GM21423 (cell line): Measurements from ENCODE around the gene DNAJB4.
"Not testable (repeated sequence)": the region's sequence is repeated elsewhere in the genome, so short reads cannot be mapped to it uniquely, and the experiment has no call there.

ENCODE experiments used
- ATAC-seq: cut with Tn5 transposase; IDR thresholded peaks from one replicate; pipeline ENCODE4 v1.9.1; 2021; ENCODE audit warnings: mild to moderate bottlenecking, moderate library complexity; ENCODE audit not compliant: unreplicated experiment

Gene DNAJB4

DNA sequence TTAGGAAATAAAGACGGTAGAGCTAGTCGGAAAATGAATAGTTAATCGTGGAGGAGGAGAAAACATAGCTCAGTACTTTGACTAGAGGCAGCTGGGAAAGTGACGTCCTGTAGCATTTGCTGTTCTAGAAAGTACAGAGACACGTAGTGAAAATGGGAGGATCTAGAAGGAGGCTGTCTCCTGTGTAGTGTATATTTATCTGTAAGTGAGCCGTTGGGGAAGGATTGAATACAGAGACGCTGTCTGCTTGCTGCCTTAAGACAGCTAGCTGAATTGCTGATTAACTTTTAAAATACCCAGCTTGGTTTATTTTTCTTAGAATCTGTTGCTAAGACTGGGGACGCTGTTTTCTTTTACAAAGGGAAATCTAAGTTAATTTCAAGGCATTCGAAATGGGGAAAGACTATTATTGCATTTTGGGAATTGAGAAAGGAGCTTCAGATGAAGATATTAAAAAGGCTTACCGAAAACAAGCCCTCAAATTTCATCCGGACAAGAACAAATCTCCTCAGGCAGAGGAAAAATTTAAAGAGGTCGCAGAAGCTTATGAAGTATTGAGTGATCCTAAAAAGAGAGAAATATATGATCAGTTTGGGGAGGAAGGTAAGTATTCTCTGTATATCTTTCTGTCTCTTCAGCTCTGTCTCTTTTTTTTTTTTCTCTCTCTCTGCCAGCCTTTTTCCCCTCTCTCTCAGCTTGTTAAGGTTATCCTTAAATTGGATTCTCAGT lies at the start of gene DNAJB4:
TSS of gene DNAJB4 (plus strand) at position 221 of the 729 bp plus-strand sequence. CDS start at position 393, 172 bp downstream.
- ATAC-seq = peak; percentile 98

GRCh38 chr1:77955709-77956108 lies 49.0 kb upstream of the DNAJB4 start:
- no peak for ATAC-seq

DNA sequence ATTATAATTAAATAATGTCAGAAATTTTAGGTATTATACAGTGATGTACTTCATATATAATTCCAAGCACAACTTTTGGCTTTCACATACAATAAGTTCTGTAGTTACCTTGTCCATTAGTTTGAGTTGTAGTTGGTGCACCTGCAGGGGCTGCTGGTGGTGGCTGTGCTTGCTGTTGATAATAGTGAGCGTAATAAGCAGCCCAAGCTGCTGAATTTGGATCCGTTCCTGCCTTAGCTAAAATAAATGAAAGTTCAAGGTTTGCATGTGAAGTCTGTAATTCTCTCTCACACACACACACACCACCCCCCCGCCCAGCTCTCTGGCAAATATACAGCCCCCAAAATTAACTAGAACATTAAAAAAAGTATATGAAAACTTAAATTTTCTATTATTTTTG lies 48.3 kb upstream of the DNAJB4 start:
- no peak for ATAC-seq

- ATAC-seq = no peak
These were observed 46.3 kb upstream of the DNAJB4 start for GRCh38 chr1:77958391-77958790.

GRCh38 chr1:77958850-77959249 lies 45.9 kb upstream of the DNAJB4 start:
- no peak for ATAC-seq

DNA sequence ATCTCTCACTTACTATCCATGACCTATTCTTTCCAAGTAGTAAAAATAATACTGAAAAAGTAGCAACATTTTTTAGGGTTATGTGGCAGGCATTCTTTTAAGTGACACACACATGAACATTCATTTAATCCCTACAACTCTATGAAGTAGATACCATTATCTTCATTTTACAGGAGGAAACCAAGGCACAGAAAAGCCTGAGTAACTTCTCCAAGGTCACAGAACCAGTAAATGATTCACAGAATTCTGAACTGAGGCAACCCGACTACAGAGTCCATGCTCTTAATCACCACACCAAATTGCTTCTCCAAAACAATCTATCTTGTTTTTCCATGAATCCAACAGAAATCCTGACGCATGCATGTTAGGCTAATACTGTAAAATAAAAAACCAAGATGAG lies 43.3 kb upstream of the DNAJB4 start:
- no peak for ATAC-seq

- no peak for ATAC-seq
These were observed 38.4 kb upstream of the DNAJB4 start for GRCh38 chr1:77966291-77966690.

DNA sequence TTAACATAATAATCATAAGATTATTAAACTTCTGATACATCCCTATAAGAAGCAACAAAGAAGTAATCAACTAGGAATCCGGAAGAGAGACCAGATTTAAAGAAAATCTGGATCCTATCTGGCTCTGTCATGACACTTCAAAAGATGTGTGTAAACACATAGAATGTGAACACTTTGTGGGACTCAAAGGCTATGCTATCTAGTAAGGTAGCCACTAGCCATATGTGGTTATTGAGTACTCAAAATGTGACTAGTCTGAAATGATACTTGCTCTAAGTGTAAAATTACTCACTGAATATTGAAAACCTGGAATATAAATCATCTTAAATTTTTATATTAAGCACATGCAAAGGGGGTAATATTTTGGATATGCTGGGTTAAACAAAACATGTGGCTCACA lies 34.5 kb upstream of the DNAJB4 start:
- no peak for ATAC-seq

- ATAC-seq = no peak
These were observed 32.7 kb upstream of the DNAJB4 start for GRCh38 chr1:77972080-77972479.

- ATAC-seq = no peak
These were observed 29.4 kb upstream of the DNAJB4 start for GRCh38 chr1:77975386-77975785.

GRCh38 chr1:77975907-77976306 lies 28.8 kb upstream of the DNAJB4 start:
- ATAC-seq = no peak

- ATAC-seq = no peak
These were observed 28.2 kb upstream of the DNAJB4 start for GRCh38 chr1:77976433-77977076.

DNA sequence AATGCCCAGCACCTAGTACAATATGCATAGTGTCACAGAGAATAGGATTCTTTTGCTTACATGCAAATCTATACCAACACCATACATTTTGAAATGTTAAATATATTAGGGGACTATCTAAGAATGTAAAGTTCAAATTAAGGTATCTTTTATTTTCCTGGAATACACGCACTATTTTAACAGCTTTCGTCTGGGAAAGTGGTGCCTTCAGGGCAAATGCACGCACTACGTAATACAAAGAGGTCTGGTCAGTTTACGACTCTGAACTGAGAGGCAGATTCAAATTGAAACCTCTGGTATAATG lies 26.8 kb upstream of the DNAJB4 start:
- no peak for ATAC-seq

DNA sequence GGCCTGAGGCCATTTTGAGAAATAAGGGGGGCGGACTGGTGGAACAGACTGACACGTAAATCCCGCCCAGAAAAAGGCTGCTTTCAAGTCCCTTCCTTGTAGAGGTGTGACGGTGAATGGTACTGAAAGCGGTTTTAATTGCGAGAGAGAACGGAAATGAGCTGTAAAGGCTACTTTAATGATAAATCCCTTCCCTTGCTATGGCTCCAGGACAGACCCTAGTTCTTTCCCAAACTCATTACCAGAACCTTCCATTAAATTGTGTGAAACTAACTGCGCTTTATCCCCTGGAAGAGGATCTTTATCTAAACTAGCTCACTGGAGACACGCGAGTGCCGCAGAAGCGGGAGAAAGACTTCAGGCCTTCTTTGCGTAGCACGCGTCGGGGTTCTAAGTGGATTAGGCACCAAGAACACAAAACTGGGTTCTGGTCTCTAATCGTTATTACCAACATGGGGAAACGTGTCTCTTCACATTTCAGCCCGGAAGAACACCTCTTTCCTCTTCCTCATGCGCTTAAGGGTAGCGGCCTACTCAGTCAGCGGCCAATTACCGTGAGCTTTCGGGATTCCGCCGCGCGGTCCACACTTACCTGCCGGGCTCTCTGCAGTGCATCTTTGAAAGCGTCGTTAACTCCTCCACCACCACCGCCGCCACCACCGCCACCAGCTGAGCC lies 26.3 kb upstream of the DNAJB4 start:
- ATAC-seq = peak; percentile 61

GRCh38 chr1:77978969-77979876 lies 25.5 kb upstream of the DNAJB4 start, which contains the start of gene FUBP1:
Gene FUBP1, minus strand, starts transcription at chr1:77979072. Its CDS starts 68 bp downstream, at chr1:77979004.
- ATAC-seq = peak; percentile 73

- ATAC-seq = not testable (repeated sequence)
These were observed 21.3 kb upstream of the DNAJB4 start for GRCh38 chr1:77983352-77983996.

- no peak for ATAC-seq
These were observed 20.8 kb upstream of the DNAJB4 start for GRCh38 chr1:77983997-77984355.

- ATAC-seq = no peak
These were observed 20.1 kb upstream of the DNAJB4 start for GRCh38 chr1:77984629-77985028.

DNA sequence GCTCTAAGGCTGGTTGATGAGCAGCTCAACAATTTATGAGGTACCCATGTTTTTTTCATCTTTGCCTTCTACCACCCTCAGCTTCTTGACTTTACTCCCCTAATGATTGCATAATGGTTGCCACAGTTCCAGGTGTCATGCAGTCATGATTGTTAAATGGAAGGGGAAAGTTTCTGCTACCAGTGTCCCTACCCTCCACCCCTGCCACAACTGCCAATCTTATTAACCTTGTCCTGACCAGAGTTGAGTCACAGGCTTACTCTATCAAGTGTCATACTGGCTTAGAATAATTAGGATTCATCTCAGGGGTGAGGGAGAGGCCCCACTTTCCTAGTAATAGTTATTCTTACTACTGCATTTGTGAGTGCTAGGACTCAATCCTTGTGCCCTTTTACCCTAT lies 17.9 kb upstream of the DNAJB4 start:
- ATAC-seq = no peak

DNA sequence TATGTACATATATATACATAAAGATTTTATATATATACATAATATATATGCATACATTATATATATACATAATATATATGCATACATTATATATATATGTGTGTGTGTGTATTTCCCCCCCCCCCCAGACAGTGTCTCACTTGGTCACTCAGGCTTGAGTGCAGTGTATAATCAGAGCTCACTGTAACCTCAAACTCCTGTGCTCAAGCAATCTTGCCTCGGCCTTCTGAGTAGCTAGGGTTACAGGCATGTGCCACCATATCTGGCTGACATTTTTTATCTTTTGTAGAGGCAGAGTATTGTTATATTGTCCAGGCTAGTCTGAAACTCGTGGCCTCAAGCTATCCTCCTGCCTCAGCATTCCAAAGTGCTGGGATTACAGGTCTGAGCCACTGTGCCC lies 16.8 kb upstream of the DNAJB4 start:
- no peak for ATAC-seq

DNA sequence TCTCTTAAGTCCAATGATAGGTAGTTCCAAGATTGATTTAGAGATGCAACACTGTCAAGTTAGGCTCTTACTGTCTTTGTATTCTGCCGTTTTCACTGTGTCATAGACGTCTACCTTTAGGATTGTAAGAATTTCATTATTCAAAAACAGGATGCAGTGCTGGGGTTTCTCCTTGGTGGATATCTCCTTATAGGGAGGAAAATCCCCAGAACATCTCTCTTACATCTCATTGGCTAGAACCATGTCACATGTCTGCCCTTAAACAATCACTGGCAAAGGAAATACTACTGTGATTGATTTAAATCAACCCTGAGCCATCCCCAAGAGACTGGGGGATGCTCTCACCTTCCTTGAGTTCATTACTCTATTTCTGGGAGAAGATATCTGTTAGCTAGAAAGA lies 15.0 kb upstream of the DNAJB4 start:
- ATAC-seq = no peak
